ENCODE measurements around the gene CLDND1. TPM values are rescaled to one million over a fixed set of nuclear protein-coding genes. Genes with fewer than 3 reads are reported as not detected.

The CLDND1 gene
- total RNA-seq, 4 donors from 2014 or later, result 105 to 202 (median 162) TPM

- no peak for TF ChIP-seq EP300 (IDR thresholded peaks at IDR 0.05; ENCODE audit: low read depth)
- TF ChIP-seq, protein P1, sequence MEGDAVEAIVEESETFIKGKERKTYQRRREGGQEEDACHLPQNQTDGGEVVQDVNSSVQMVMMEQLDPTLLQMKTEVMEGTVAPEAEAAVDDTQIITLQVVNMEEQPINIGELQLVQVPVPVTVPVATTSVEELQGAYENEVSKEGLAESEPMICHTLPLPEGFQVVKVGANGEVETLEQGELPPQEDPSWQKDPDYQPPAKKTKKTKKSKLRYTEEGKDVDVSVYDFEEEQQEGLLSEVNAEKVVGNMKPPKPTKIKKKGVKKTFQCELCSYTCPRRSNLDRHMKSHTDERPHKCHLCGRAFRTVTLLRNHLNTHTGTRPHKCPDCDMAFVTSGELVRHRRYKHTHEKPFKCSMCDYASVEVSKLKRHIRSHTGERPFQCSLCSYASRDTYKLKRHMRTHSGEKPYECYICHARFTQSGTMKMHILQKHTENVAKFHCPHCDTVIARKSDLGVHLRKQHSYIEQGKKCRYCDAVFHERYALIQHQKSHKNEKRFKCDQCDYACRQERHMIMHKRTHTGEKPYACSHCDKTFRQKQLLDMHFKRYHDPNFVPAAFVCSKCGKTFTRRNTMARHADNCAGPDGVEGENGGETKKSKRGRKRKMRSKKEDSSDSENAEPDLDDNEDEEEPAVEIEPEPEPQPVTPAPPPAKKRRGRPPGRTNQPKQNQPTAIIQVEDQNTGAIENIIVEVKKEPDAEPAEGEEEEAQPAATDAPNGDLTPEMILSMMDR (IDR thresholded peaks at IDR 0.05), result no peak
- TF ChIP-seq POLR2A (IDR thresholded peaks at IDR 0.05), result no peak
- TF ChIP-seq POLR2AphosphoS5 (IDR thresholded peaks at IDR 0.05), result no peak
- Histone ChIP-seq H3K27ac (no peak overlapping the region), H3K9me3 (no peaks in the 10 kb centered on the region), H3K4me3 (no peak overlapping the region), H3K36me3 (peaks cover 0 to 29% (median 10%) of the 10 kb centered on the region in 4 donors), H3K4me1 (peaks cover 9 to 15% (median 12%) of the 10 kb centered on the region in 4 donors), H3K27me3 (no peaks in the 10 kb centered on the region)
- intact Hi-C loops (cut with DNase I; ENCODE audit: low total_unique reads) (no loop called here), in situ Hi-C loops (cut with MboI; ENCODE audit: low pct_ligation_motif_present in 1 of 4, low pct_unique_long_range_greater_than_20kb in 1 of 4, low sequenced_read_pairs in 3 of 4) (loop anchor here in 1 of 4 donors (10.0 kb wide), 1 partner anchor 65 kb away; no protein-coding TSS in a partner anchor)
- no peak for DNase-seq
- 100% methylated on average over 1 of the region's 1 CpG for WGBS, 2 donors (ENCODE audit: low coverage in 1 of 2)
Observed at GRCh38 chr3:98519351-98519750, 3.4 kb downstream of the CLDND1 start.

DNA sequence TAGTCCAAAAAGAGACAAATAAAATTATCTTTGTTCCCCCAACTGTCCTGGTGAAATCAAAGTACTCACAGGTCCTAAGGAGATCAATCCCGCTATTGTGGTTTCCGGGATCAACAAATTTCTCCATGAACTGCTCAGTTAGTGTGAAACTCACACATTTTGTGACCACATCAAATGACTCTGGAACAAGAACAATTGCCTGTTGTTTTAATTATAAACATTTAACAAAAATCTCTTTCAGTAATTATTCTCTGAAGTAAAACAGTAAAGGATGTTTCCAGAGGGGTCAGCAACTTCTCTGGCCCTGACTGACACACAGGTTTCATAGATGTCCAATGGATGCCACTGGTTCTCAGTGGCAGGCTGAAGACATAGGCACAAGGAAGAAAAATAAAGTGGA is 3.9 kb downstream of the CLDND1 start:
- TF ChIP-seq POLR2AphosphoS5 (IDR thresholded peaks at IDR 0.05) (no peak), POLR2A (IDR thresholded peaks at IDR 0.05) (no peak), EP300 (IDR thresholded peaks at IDR 0.05; ENCODE audit: low read depth) (no peak)
- TF ChIP-seq, protein P1 (IDR thresholded peaks at IDR 0.05), result no peak
- H3K4me3 ChIP-seq, result no peak overlapping the region
- H3K27me3 ChIP-seq, result no peaks in the 10 kb centered on the region
- intact Hi-C loops (cut with DNase I; ENCODE audit: low total_unique reads), result no loop called here
- no peak for DNase-seq
- in situ Hi-C loops (cut with MboI; ENCODE audit: low pct_ligation_motif_present in 1 of 4, low pct_unique_long_range_greater_than_20kb in 1 of 4, low sequenced_read_pairs in 3 of 4), result loop anchor here in 1 of 4 donors (10.0 kb wide), 1 partner anchor 66 kb away; no protein-coding TSS in a partner anchor
- no peak overlapping the region for H3K27ac ChIP-seq
- H3K9me3 ChIP-seq, result no peaks in the 10 kb centered on the region
- 81 to 97% methylated on average over 2 of the region's 2 CpGs for WGBS, 2 donors (ENCODE audit: low coverage in 1 of 2)
- peaks cover 9 to 15% (median 12%) of the 10 kb centered on the region in 4 donors for H3K4me1 ChIP-seq
- peaks cover 0 to 29% (median 10%) of the 10 kb centered on the region in 4 donors for H3K36me3 ChIP-seq

- intact Hi-C loops (cut with DNase I; ENCODE audit: low total_unique reads) (no loop called here), in situ Hi-C loops (cut with MboI; ENCODE audit: low pct_ligation_motif_present in 1 of 4, low pct_unique_long_range_greater_than_20kb in 1 of 4, low sequenced_read_pairs in 3 of 4) (loop anchor here in 1 of 4 donors (10.0 kb wide), 1 partner anchor 70 kb away; no protein-coding TSS in a partner anchor)
- Histone ChIP-seq H3K9me3 (no peaks in the 10 kb centered on the region), H3K27me3 (no peaks in the 10 kb centered on the region), H3K4me1 (no peaks in the 10 kb centered on the region), H3K4me3 (no peak overlapping the region), H3K36me3 (peaks cover 0 to 29% (median 10%) of the 10 kb centered on the region in 4 donors), H3K27ac (no peak overlapping the region)
- TF ChIP-seq EP300 (IDR thresholded peaks at IDR 0.05; ENCODE audit: low read depth) (no peak), POLR2AphosphoS5 (IDR thresholded peaks at IDR 0.05) (no peak), POLR2A (IDR thresholded peaks at IDR 0.05) (no peak)
- TF ChIP-seq, protein P1 (IDR thresholded peaks at IDR 0.05), result no peak
- no peak for DNase-seq
- 89 to 97% methylated on average over 1 of the region's 1 CpG for WGBS, 2 donors (ENCODE audit: low coverage in 1 of 2)
Observed at GRCh38 chr3:98514948-98515347, 7.8 kb downstream of the CLDND1 start.

- no peak overlapping the region for H3K27ac ChIP-seq
- no peaks in the 10 kb centered on the region for H3K27me3 ChIP-seq
- WGBS, 2 donors (ENCODE audit: low coverage in 1 of 2), result 95 to 97% methylated on average over 3 of the region's 3 CpGs
- H3K4me3 ChIP-seq, result no peak overlapping the region
- H3K36me3 ChIP-seq, result peaks cover 0 to 26% (median 10%) of the 10 kb centered on the region in 4 donors
- intact Hi-C loops (cut with DNase I; ENCODE audit: low total_unique reads), result no loop called here
- no peak for DNase-seq
- in situ Hi-C loops (cut with MboI; ENCODE audit: low pct_ligation_motif_present in 1 of 4, low pct_unique_long_range_greater_than_20kb in 1 of 4, low sequenced_read_pairs in 3 of 4), result loop anchor here in 1 of 4 donors (10.0 kb wide), 1 partner anchor 71 kb away; no protein-coding TSS in a partner anchor
- no peaks in the 10 kb centered on the region for H3K9me3 ChIP-seq
- TF ChIP-seq, protein P1 (IDR thresholded peaks at IDR 0.05), result no peak
- TF ChIP-seq EP300 (IDR thresholded peaks at IDR 0.05; ENCODE audit: low read depth) (no peak), POLR2A (IDR thresholded peaks at IDR 0.05) (no peak), POLR2AphosphoS5 (IDR thresholded peaks at IDR 0.05) (no peak)
- no peaks in the 10 kb centered on the region for H3K4me1 ChIP-seq
Observed at GRCh38 chr3:98513736-98514135, 9.0 kb downstream of the CLDND1 start.

Data from transverse colon (tissue), 4 donors.